HG02623 (cell line): ENCODE results near the gene PRSS50.

Experiments used
- ATAC-seq: cut with Tn5 transposase; IDR thresholded peaks from one replicate; pipeline ENCODE4 v1.9.1; 2021; ENCODE audit warnings: moderate library complexity; ENCODE audit not compliant: unreplicated experiment

PRSS50 gene

DNA sequence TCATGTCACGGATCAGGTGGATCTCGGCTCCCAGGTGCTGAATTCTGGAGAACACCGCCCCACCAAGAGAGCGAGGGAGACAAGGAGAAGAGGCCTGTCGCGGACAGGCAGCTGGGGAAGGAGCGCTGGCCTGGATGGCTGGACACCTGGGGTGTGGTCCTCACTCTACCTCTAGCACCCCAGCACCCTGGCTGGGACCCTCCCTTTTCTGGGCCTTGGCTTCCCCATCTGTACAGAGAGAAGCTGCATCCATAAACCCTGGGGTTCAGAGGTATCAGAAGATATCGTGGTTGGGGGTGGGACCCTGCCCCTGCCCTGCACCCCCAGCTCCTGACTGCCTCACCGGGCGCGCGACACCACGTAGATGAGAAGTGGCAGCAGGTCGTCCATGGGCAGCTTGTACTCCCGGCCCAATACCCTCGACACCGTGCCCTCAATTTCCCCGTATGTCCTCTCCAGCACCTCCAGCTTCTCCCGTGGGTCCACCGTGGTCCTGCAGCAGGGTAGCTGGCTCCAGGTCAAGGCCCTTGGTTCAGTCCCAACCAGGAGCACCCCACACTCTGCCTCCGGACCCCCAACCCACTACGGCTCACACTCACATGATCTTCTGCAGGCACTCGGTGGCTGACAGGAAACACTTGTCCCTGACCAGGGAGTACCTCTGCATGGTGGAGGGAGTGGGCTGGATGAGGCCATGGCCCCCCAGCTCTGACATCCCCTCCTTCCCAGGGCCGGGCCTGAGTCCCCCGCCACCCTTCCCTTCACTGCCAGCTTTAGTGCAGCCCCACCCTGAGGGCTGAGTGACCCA lies 45.9 kb downstream of the PRSS50 start:
- no peak for ATAC-seq

DNA sequence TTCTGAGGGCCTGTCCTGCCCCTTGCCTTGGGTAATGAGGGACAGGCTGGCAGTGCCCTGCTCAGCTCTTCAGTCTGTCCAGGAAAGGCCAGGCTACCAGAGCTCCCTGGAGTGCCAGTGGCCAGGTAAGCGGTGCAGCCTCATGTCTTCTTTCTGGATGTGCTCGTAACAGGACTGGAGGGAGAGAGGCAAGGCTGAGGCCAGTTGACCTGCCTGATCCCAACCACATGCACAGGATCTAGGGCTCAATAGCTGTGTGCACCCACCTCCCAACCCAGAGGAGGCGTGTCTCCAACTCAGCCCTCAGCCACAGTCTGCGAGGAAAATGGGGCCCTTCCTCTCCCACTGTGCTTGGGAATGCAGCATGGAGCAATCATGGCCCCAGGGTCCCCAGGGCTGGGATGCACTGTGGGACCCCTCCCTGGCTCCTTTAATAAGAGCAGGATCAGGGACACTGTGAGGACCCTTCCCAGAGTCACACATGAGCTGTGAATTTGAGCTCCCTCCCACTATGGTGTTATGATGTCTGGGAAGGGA lies 46.7 kb downstream of the PRSS50 start:
- no peak for ATAC-seq

DNA sequence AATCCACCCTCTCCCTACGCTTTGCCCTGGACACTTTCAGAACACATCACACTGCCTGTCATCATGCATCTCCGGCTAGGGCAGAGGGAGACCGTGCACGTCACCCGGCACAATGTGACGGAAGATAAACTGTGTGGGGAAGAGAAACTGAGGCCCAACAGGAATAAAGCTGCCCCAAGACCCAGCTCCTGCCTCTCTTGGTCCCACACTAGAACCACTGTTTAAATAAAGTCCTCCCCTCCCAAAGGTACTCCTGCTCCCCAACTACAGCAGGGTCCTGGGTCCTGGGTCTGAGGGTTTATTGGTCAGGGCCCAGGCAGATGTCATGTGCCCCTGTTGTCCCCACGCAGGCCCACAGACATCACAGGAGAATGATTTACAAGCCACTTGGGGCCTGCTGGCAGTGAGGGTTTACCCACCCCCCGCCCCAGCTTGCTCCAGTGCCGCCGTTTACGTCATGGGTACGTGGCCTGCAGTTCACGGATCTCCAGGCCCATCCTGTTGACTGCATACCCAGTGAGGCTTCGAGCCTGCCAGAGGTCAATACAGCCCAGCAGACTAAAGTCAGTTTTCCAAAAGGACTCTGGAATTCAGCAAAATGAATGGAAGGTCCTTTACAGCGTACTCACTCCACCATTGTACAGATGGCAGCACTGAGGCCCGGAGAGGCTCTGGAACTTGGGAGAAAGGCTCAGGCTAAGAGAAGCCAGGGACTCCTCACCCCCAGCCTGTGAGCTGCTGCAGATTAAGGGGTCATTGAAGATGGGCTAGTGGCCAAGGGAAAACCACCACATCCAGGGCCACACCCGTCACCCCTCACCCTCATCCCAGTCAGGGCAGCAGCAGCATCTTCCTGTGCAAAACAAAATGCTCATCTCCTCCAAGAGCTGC lies 47.4 kb downstream of the PRSS50 start:
- ATAC-seq = no peak

DNA sequence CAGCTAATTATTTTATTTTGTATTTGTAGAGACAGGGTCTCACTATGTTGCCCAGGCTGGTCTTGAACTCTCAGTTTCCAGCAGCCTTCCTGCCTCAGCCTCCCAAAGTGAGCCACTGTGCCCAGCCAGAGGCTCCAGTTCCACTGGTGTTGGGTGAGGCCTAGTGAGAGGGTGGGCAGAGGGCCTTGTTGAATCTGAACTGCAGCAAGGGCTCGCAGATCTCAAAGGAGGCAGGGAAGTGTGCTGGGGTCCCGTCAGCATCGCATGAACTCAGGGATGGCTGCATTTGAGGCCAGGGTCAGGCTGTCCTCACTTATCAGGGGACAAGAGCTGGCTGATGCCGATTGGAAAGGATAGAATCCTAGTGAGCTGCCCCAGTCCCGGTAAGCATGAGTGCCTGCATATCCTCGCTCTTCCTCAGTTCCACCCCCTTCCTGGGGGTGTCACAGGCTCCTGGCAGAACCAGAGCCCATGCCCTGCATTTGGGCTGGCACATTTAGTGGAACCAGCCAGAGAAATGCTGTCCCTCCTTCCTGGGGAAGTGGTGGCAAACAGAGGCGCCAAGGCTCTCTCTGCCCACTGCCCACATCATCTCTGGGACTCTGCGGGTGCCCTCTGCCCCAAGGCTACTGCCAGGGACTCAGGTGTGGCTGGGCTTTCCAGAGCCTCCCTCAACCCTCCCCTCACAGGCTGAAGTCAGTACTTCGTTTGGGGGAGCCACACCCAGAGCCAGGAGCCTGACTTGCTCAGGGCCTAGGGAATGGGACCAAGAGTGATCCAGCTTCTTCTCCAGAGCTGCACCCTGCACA lies 48.3 kb downstream of the PRSS50 start:
- no peak for ATAC-seq

DNA sequence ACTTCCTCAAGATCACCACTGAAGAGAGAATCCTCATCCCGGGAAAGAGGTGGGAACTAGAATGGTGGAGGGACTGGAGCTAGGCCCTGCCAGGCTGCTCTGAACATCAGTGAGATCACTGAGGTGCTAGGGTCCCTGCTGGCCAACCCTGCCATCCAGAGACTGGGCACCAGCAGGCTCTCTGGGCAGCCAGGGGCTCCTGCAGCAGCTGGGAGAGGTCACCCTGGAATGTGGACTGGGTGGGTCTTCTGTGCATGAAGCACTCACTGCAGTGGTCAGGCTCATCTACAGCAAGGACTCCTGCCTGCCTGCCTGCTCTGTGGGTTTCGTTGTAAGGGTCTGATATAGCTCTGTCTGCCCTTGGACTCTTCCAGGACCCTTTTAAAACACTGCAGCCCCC lies 49.1 kb downstream of the PRSS50 start:
- no peak for ATAC-seq

DNA sequence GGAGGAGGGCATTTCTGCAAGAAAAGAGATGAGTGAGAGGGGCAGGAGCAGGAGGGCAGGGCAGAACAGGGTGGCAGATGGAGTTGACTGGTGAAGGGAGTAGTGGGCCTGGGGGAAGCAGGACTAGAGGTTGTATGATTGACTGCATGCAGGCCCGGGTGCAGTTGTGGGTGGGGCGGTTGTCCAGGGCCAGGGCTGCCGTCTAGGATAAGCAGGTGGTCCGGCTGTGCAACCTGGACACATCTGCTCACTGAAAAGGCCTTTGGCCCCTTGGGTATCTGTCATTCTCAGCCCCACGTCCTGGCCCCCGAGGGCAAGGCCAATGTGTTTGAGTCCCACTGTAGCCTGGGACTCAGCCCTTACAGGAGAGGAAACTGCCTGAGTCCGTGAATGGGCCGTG lies 49.6 kb downstream of the PRSS50 start:
- ATAC-seq = no peak

DNA sequence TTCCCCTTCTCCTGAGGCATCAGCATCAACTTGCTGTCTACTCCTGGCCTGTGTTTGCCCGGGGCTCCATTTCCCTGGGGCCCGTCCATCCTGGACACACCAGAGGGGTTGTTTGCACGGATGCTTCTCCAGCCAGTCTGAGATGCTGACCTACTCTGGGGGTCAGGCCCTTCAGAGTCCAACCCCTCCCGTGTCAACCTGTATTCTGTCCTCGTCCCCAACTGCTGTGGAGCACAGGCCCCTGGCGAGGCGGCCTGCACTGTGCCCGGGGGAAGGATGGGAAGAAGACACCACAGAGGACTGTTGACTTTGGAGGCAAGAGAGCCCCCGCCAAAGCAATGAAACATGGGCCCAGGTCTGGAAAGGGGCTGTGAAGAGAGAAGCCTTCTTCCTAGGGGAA lies 50.0 kb downstream of the PRSS50 start:
- no peak for ATAC-seq

DNA sequence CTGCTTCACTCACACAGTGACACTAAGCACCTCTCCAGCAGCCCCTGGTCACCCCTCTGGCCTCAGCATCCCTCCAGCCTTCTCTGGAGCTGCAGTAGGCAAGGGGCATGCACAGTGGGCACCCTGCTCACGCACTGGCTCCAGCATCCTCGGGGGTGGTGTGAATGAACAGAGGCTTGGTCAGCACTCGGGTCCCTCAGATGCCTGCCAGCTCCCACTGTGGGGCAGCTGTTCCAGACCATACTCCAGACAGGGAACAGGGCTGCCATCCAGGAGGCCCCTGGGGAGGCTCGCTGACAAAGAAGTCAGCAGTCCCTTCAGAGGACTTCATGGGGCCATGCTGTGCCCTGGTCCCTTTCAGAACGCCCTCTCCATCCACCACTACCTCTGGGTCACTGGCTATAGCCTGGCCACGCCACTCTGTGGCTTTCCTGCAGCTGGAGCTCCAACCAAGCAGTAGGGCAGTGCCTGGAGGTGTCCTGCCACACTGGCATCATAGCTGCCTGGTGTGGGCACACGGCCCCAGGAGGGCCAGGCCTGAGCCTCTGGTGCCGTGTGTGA lies 50.5 kb downstream of the PRSS50 start:
- no peak for ATAC-seq

DNA sequence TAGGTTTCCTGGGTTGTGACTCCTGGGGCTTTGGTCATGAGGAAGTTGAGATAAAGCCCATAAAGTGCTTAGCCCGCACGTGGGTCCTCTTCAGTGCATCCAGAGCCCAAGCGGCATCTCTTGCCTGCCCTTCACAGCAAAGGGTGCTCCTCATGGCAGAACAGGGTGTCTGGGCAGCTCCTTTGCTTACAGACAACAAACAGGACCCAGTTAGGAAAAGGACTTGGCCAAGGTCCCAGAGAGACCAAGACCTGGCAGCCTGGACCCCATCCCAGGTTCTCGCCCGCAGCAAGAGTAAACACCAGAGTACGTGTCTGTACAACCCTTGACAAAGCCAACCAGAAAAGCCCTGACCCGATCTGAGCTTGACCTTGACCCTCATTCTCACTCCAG lies 51.2 kb downstream of the PRSS50 start:
- no peak for ATAC-seq

DNA sequence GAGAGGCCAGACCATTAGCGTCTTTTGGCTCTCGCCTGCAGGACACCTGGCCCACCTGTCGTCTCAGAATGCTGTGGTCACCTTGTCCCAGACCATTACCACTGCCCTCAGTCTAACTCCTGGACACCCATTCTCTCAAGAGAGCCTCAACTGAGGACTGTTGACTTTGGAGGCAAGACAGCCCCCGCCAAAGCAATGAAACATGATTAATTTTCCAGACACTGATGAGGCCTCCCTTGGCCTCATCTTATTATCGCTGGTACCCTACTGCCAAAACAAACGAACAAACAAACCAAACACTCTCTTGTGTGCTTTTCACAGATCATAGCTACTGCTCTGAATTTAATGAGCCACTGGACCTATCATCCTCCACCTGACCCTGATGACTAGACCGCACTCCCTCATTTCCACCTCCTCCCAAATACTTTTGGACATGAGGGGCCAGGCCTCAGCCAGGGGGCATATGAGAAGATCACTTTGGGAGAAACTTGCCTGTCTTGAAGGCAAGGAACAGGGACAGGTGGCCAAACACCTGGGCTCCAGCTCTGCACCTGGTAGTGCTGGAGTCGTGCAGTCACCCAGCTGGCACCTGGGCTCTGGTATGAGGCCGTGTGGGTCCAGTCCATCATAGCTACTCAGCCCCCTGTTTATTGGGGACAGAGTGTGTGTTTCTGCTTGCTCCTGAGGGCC lies 51.8 kb downstream of the PRSS50 start:
- no peak for ATAC-seq

DNA sequence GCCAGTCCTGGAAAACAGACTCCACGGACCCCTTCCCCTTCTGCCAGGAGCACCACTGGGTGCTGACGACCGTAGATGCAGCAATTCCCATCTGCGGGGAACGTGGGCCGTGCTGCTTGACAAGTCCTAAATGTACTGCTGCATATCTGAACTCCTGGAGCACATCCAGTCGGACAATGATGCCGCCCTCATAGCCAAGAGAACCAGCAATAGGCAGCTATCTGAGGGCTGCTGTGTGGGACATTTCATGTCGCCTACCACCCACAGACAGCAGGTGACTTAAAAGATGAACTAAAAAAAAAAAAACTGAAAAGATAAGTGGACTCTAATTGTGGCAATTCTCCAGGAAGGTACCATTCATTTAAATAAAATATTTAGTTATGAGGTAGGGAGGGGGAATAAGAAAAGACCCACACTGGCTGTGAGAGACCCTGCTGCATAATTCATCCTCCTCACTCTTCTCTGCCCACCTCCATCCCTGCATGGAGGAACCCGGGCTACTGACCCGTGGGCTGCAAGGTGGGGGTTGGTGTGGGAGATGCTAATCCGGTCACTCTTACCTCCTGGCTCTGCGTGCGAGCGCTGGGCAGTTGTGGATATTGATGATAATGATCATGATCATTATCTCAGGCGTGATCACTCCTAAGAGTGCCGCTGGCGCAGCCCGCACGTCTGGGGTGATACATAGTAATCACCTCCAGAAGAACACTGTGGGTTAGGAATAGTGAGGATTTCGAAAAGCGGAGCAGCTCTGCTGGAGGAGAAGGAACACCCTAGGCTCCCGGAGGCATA lies 52.5 kb downstream of the PRSS50 start:
- no peak for ATAC-seq

DNA sequence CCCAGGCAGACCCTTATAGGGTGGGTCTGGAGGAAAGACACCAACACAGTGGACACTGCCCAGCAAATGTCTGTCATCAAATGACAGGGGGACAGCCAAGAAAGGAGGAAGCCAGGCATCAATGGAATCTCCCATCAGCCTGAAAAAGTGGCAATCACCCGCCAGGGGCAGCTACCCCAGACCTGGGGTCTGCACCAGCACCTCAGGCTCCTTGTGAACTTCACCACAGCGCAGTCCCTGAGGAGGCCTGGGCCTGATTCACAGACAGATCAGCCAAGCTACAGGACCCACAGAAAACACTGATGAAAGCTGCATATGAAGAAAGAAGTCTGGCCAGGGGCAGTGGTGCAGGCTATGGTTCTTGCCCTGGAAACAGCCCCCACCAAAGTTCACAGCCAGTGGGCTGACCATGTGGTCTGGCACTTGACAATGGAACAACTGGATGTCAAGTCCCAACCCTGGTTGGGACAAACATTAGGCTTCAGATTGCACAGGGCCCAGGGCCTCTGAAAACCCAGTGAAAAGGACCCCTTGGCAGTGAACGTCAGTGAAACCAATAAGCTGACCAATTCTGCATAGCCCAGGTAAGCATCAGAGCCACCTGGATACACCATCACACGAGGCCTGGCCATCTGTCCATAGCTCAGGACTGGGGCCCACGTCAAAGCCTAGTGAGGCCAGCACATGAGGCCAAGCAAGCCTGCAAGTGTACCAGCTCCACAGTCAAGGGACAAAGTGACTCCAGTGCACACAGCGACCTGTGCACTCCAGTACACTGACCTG lies 53.3 kb downstream of the PRSS50 start:
- ATAC-seq = no peak

DNA sequence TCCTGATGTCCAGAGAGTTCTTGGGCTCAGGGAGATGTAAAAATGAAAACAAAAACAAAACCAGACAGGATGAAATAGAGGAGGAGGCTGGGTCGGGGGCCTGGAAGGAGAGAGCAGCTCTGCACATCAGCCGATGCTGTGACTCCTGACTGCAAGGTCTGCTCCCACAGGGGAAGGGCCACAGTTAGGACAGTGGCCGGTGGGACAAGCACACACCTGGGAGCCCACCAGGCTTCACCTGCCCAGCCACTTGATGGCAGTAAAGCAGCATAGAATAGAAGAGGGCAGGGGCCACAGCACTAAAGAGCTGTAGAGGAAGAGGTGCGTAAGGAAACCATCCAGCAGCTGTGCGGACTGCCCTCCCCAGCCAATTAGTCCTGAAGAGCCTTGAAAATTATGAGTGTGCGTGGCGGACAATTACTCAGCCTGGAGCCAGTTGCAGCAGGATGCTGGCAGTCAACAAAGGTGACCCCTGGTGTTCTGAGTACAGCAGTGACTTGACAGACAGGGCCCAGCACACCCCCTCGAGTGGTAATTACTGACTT lies 54.0 kb downstream of the PRSS50 start:
- ATAC-seq = no peak

DNA sequence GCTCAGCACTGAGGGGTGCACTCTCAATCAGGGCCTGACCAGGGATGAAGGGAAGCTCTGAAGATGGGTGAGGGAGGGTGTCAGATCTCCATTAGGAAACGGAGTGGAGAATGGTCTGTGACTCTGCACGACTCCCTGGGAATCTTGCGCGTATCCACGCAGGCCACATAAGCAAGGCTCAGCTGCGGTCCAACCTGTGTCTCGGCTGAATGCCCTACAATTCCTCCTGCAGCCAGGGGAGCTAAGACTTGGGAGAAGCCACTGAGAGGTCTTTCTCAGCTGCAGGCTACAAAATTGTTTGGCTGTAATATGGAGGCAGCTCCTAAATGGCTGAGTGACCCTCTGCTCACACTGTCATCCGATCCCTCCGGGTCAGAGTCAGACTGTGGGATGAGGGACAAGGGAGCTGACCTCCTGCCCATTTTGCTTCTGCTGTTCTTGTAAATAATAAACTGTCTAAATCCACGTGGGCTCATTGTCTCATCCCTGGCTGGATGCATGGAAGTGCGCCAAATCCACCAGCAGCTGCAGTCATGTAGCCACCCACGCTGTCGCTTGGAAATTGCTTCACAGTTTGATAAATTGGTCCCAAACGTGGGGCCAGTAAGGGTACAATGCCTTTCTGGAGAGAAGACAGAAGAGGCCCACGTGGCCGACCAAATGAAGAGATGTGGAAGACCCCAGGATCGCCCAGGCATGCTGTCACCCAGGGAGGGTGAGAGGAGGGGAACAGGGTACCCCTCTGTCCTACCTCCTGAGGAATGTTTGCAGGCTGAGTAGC lies 54.7 kb downstream of the PRSS50 start:
- ATAC-seq = no peak
